GM19035 (cell line): ENCODE results near the gene CCDC157.

ENCODE experiments used
- ATAC-seq: cut with Tn5 transposase; IDR thresholded peaks from one replicate; pipeline ENCODE4 v1.9.1; 2021; ENCODE audit not compliant: unreplicated experiment

The CCDC157 gene

DNA sequence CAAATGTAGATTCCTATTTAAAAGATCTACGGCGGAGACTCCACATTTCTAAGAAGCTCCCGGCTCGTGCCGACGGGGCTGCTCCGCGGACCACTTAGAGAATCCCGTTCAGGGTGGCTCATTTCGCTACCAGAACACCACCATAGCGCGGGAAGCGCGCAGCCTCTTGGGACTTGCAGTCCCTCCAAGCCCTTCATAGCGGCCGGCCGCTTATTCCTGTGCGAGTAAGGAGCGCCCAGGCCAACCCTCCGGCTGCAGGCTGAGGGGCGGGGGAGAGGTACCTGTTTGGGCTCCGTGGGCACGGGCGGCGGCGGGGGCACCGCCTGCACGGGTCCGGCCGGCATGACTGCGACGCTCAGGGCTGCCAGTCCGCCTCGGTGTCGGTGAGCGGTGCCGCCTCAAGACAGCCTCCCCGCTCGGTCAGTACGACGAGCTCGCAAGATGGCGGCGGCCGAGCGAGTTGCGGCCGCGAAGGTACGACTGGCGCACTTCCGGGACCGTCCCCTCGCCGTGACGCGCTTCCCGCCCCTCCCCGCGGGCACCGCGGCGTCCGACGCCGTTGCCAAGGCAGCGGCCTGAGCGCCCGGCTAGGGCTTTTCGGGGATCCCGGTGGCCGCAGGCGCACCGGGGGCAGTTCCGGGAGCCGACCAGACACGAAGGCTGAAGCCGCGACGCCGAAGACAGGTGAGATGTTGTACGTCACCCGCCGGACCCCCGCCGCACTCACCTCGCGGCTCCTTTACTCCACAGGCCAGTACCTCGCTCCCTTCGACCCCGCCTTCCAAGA lies at the start of gene CCDC157, which contains the start of gene SF3A1:
CCDC157 (plus strand) TSS at position 559 of the 787 bp plus-strand sequence. CDS start 8,994 bp downstream, outside the sequence.
SF3A1 (minus strand) TSS at position 446 of the 787 bp plus-strand sequence; CDS start at position 344, 102 bp downstream.
- peak; percentile 96 for ATAC-seq

DNA sequence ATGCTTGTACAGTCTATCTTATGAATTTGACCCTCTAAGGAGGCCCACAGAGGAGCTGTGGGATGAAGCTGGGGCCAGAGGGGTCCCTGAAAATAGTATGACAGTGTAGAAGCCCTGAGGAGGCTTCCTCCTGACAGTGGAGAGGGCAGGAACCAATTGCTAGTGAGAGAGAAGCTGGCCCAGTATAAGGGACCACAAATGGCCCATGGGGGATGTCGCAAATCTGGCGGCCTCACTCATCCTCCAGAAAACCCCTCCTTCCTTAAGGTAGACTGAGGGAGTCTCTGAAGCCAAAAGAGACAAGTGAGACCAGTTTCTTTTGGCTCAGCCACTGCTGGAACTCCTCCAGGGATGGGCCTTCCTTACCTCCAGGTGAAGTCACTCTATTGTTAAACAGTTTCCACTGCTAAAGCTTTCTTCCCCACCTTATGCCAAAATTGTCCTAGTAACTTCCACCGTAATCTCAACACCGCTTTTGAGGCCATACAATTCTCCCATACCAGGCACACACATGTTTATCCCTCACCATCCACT lies 49.7 kb upstream of the CCDC157 start:
- no peak for ATAC-seq

DNA sequence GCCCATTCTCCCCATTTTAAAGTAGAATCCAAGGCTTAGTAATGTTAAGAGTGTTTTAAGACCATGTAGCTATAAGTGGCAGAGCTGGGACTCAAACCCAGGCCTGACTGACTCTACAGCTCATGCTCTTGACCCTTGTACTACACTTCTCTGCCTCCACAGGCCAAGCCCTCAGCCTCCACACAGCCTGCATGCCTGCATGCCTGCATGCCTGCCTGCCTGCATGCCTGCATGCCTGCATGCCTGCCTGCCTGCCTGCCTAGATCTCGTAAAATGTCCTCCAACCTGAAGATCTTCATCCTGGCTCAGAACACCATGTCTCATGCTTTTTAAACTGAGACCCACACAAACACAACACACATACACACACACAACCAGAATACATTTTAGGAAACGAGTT lies 48.7 kb upstream of the CCDC157 start:
- no peak for ATAC-seq

DNA sequence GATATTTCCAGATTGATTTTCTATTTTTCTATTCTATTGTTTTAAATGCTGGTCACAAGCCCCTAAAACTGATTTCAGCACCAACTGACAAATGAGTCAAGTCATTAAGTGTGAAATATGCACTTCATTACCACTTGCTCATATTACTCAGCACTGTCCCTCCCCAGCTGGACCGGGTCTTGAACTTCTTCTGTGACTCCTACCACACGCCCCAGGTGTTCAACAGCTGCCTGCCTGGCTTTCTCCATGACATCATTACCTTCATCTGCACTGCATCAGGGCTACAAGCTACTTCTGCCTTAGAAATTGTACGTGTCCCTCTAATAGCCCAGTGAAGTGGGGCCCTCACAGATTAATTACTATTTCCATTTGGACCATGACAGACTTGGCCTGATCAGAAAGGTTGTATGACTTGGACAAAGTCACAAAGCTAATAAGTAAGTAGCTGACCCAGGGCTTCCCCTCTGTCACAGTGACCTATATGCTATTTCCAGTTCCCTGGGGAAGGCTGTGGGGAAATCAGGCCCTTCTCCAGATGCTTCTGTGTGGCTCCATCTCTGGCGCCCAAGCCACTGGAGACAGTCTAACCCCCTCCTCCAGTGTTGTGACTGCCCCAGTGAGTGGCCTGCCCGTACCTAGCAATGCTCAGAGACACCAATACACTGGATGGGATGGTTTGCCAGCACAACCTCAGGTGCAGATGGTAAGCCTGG lies 48.1 kb upstream of the CCDC157 start:
- ATAC-seq = no peak

DNA sequence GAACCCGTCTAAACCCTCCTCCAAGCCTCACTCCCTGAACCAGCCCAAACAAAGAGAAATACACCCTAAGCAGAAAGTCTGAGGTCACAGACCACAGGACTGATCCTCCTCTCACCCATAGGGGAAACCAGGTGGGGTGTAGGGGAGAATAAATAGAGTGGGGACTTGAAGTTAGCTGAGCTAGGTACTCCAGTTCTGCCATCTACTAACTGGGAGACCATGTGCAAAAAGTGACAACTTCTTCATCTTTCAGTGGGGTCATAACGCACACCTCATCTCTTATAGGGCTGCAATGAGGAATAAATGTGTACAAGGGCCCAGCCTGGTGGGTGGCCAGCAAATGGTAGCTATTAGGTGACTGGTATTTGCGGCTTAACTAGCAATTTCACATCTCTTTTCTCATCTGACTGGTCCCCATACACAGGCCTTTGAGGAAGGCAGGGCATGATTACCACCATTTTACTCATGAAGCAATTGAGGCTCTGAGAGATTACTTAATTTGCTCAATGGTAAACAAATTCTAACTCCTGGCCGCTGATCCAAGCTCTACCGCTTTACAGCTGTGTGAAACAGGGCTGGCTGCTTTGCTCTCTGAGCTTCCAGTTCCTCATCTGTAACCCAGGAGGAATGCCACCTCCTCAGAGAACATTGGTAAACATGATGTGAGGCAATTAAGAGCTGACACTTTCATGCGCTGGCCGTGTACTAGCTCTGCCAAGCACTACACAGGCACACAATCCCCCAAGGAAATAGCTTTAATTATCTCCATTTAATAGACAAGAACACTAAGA lies 46.7 kb upstream of the CCDC157 start:
- peak; percentile 40 for ATAC-seq

DNA sequence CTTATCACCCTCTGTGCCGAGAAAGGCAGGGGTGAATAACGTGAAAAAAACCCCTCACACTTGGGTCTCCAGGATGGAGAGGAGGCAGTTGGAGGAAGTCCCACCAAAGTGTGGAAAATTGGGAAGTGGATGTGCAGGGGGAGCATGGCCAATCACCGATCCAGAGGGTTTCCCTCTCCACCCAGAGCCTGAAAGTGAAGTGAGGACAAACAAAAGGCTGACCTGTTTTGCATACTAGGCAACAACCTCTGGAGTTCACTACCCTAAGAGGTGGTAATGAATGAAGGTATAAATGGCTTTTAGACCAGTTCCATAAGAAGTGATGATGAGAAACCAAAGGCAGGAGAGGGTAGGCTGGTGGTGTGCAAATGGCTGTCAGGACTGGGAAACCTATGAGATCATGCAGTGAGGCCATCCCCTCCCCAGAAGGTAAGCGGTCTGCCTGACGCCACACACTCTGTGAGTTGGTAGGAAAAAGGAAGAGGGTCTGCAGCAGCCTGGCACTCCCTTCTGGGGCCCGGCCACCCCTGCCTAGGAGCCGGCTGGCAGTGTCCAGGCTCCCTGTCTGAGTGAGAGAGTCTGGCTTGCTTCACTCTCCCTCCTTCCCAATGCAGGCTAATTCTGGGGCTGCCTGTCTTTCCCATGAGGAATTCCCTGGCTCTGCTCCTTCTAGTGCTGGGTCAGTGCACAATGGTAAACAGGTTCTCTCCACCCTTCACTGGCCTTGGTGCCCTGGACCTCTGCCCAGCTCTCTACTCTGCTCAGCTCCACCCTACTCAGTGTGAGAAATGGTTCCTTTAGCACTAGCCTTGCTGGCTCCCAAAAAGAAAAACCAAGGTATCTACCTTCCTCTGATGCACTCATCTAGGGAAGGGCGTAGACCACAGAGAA lies 45.7 kb upstream of the CCDC157 start:
- ATAC-seq = no peak

DNA sequence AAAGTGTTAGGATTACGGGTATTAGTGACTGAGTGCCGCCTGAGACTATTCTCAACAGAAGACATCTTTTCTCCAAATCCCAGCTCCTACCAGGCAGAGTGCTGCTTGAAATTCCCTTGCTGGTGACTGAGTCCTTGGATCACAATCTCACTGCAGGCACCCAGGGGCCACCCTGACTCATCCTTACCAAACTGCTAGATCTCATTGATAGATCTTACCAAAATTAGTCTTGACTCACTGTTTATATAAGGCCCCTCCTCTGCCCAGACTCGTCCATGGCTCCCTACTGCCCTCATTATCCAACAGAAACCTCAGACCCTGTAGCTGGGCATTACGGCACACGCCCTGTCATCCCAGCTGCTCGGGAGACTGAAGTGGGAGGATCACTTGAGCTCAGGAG lies 44.8 kb upstream of the CCDC157 start:
- no peak for ATAC-seq

DNA sequence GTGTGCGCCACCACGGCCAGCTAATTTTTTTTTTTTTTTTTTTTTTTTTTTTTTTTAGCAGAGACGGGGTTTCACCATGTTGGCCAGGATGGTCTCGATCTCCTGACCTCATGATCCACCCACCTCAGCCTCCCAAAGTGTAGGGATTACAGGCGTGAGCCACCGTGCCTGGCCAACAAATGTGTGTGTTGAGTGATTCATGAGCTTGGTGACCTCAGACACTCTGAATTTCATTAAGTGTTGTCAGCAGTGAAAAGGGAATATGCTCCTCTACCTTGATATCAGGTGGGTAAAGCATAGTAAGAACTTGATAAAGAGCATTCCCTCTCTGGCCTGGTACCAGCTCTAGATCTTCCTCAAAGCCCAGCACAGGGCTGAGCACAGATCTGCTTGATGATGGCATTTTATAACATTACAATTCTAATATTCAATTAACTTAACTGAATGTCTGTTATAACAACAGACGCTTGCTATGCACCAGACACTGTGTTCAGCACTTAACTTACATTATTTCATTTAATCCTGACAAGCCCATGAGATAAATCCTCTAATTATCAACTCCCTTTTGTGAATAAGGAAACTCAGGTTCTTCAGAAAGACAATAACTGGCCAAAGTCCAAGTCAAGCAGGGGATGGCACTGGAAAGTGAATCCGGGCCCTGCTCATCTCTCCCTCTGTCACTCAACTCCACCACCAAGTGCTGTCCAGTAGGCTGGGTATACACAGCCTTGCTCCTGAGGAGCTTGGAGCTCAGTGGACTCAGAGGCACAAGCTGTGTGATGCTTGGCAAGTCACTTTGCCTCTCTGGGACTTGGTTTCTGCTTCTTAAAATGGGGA lies 43.1 kb upstream of the CCDC157 start:
- ATAC-seq = no peak

DNA sequence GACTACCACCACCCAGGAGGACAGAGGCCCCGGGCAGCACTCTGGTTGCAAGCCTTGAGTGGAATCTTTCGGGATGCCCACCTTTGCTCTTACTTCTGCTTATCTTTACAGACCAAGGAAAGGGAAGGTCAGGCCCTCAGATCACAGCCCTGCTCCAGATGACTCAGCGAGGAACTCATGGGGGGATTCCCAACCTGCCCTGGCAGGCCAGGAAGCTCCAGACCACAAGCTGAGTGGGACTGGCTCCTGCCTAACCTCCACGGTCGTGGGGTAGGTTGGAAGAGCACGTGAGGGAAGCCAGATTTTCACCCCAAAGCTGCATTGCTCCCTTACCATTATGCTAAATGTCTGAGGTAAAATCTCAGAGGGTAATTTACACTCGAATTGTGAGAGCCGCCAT lies 41.9 kb upstream of the CCDC157 start:
- ATAC-seq = no peak

DNA sequence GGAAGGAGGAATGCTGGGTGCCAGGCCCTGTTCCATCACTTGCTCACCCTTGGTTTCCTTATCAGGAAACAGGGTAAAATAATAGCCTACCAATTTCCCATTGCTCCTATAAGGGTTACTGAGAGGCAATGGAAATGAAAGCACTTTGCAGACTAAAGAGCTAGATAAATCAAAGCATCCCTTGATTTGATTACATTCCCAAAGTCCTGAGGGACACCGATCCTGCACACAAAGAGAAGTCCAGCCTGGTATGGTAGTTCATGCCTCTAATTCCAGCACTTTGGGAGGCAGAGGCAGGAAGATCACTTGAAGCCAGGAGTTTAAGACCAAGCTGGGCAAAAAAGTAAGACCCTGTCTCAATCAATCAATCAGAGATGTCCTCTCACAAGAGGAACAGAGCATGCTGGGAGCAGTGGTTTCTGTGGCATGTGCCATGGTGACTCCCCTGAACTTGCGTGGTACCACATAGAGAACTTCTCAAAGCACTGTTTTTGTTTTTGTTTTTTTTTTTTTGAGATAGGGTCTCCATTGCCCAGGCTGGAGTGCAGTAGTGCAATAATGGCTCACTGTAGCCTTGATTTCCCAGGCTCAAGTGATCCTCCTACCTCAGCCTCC lies 40.7 kb upstream of the CCDC157 start:
- no peak for ATAC-seq

DNA sequence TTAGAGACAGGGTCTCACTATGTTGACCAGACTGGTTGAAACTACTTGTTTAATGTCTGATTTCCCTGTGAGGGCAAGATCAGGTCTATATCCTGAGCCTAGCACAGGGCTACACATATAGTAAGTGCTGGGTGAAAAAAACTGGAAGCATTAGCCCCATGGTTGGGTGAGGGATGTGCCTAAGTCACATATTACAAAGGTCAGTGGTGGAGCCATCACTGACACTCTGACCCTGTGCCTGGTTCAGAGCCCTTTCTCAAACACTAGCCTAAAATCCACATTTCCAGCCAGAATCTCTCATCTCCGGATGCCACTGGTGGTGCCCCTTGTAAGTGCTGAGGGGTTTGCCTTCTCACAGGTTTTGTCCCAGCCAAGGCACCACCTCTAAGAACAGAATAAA lies 39.0 kb upstream of the CCDC157 start:
- ATAC-seq = no peak

DNA sequence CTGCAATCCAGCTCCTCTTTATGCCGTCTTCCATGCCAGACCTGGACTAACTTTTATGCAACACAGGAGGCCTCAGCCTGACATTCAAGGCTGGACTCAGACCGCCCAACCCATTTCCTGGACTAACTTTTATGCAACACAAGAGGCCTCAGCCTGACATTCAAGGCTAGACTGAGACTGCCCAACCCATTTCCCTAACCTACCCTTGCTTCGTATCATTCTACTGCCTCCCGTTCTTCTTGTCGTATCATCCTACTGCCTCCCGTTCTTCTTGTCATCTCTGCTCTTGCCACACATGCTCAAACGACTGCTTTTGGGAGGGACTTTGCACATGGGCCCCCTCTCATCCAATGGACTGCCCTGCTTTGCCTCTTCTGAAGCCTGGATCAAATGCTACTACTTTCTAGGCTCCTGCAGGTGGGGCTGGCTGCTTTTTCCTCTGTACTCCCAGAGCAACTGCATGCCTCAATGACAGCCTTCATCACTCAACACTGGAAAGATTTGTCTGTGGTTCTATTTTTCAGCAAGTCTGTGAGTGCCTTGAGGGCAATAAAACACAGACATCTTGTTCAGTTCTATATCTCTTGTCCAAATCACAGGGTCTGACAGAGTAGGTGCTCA lies 37.9 kb upstream of the CCDC157 start:
- ATAC-seq = no peak

DNA sequence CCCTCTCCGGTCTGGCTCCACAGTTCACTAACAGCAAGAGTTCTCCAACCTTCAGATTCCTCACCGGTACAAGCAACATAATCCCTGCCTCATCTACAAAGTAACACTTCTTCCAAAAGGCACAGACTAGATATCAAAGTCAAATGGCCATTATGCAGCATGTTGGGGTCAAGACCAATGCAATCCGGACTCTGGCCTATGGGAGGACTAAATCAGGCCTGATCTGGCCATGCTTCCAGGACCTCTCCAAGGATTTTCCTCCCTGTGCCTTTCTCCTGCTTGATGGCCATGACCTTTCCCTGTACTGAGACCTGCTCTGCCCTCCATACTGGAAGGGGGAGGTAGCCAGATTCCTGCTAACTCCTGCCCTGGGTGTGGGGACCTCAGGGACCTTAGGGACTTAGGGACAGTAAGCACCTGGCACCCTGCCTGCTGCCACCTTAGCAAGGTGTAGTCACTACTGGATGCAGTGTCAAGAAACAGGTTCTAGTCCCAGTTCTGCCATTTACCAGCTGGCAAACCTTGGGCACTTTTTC lies 36.7 kb upstream of the CCDC157 start:
- no peak for ATAC-seq

DNA sequence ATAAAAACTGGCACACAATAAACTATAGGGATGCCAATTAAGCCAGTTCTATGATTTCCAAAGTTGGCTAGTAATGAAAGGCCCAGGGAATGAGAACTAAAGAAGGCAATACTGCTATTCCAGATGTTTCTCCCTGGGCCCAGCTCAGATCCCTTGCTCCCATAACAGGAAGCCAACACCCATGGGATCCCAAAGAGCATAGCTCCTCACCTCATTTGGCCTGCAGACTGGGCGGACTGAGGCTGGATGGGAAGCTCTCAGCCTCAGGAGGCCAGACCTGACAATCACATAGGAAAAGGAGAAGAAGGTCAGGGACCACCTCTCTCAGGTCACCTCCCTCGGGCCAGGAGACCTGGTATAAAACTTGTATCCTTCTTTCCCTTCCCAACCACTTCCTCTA lies 35.3 kb upstream of the CCDC157 start:
- no peak for ATAC-seq

DNA sequence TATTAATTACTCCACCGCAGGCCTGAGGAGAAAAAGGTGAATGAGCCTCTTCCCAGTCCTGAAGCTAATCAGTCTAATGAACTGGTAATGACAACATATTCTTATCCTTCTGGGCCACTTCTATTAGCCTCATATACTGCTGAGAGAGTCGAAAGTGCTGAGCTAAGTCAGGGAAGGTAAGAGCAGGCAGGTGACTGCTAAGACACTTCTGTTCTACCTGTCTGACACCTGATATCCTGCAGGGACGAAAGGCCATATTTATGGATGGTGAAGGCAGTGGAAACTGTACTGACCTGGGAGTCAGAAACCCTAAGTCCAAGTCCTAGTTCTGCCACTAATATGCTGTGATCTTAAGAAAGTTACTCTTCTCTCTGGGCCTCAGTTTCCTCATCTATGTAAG lies 33.6 kb upstream of the CCDC157 start:
- no peak for ATAC-seq

DNA sequence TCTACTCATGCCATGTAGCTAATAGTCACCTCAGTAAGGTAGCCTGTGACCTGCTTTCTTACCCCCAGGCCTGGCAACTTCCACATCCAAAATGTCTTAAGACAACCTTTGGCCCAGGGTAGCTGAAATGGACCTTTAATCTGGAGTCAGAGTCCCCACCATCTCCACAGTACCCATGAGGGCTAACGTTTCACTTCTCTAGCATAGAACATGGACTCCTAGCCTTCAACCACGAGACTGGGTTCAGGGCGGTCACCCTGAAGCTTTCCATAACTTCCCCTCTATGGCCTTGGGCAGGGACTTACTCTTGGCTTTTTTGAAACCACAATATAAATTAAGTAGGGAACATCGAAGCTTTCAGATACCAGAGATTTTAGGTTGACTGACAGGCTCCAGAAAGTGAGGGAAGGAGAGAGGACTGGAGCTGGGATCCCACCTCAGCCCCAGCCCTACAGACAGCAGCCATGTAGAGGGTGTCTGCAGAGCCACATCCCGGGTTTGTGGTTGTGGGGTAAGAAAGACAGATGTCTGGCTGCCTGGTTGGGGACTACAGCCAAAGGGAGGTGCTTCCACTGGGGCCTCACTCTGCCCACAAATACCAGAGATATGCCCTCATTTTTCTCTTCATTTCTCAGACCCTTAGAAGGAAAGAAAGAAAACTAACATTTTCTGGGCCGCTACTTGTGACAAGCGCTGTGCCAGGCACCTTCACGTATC lies 32.6 kb upstream of the CCDC157 start:
- no peak for ATAC-seq

DNA sequence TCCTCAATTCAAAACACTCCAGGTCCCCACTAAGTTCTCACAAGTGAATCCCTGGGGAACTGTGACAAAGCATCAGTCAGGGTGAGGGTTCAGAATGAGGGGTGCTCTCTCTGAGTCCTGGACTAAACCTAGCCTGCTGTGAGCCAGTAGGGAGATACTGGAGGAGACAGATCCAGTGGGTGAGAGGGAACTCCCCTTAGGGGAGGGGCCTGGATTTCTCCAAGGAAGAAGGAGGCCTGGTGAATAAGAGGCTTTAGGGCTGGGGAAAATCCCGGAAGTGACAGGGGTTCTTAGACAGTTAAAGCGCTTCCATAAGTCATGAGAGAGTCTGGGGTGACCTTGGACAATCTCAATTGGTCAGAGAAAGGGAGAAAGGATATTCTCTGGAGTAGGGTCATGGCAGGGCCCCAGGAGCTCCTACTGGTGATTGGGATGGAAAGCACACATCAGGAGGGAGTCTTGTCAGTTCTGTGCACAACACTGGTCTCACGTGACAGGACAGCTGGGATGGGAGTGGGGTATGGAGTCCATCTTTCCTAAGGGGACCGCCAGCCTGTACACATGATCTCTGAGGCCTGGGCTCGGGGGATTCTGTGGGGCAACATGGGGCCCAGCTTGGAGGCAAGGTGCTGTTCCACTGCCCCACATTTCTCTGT lies 31.6 kb upstream of the CCDC157 start:
- ATAC-seq = no peak
